ENCODE measurements around the gene IMPA2. TPM values are rescaled to one million over a fixed set of nuclear protein-coding genes. Genes with fewer than 3 reads are reported as not detected.

IMPA2 gene
- total and polyA plus RNA-seq, 2 of the 13 experiments (the other 11 are each of a cell fraction or from before 2014, with no cell fraction given): 37.8 to 71.8 TPM

GRCh38 chr18:12038639-12039539 is 57.6 kb downstream of the IMPA2 start (continued):
- TF ChIP-seq ZBTB20 (CRISPR knock-in tag; IDR thresholded peaks at IDR 0.05; ENCODE audit: borderline replicate concordance, low read depth): peak; percentile 59; the same call in 1 of the 2 replicates
- peak; percentile 63; the same call in 1 of the 2 replicates for TF ChIP-seq NAIF1 (CRISPR knock-in tag; IDR thresholded peaks at IDR 0.05; ENCODE audit: borderline replicate concordance)
- no peak for TF ChIP-seq ZBTB14 (CRISPR knock-in tag; IDR thresholded peaks at IDR 0.05)
- 0 out of 2 replicates have a peak, but pooled peaks have one; percentile 44 for TF ChIP-seq NFAT5 (CRISPR knock-in tag; IDR thresholded peaks at IDR 0.05)
- TF ChIP-seq GABPA (IDR thresholded peaks at IDR 0.05; ENCODE audit: low read depth, low read length): no peak
- TF ChIP-seq GABPA (CRISPR knock-in tag; IDR thresholded peaks at IDR 0.05; ENCODE audit: low read depth): no peak
- TF ChIP-seq HHEX (CRISPR knock-in tag; IDR thresholded peaks at IDR 0.05): no peak
- TF ChIP-seq SSRP1 (CRISPR knock-in tag; IDR thresholded peaks at IDR 0.05): peak; percentile 49; the same call in 1 of the 2 replicates
- TF ChIP-seq, protein P1, sequence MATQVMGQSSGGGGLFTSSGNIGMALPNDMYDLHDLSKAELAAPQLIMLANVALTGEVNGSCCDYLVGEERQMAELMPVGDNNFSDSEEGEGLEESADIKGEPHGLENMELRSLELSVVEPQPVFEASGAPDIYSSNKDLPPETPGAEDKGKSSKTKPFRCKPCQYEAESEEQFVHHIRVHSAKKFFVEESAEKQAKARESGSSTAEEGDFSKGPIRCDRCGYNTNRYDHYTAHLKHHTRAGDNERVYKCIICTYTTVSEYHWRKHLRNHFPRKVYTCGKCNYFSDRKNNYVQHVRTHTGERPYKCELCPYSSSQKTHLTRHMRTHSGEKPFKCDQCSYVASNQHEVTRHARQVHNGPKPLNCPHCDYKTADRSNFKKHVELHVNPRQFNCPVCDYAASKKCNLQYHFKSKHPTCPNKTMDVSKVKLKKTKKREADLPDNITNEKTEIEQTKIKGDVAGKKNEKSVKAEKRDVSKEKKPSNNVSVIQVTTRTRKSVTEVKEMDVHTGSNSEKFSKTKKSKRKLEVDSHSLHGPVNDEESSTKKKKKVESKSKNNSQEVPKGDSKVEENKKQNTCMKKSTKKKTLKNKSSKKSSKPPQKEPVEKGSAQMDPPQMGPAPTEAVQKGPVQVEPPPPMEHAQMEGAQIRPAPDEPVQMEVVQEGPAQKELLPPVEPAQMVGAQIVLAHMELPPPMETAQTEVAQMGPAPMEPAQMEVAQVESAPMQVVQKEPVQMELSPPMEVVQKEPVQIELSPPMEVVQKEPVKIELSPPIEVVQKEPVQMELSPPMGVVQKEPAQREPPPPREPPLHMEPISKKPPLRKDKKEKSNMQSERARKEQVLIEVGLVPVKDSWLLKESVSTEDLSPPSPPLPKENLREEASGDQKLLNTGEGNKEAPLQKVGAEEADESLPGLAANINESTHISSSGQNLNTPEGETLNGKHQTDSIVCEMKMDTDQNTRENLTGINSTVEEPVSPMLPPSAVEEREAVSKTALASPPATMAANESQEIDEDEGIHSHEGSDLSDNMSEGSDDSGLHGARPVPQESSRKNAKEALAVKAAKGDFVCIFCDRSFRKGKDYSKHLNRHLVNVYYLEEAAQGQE (IDR thresholded peaks at IDR 0.05; ENCODE audit: borderline replicate concordance in 1 of 2, low read depth in 1 of 2, low read length in 2 of 2): no peak
- TF ChIP-seq RNF2 (conservative IDR thresholded peaks at IDR 0.05; ENCODE audit: low read depth): 0 out of 2 replicates have a peak, but pooled peaks have one; percentile 44
- TF ChIP-seq IRF2 (CRISPR knock-in tag; IDR thresholded peaks at IDR 0.05): peak; percentile 86; the same call in 1 of the 2 replicates
- peak; percentile 93 for TF ChIP-seq DNMT1 (CRISPR knock-in tag; IDR thresholded peaks at IDR 0.05)
- no peak for TF ChIP-seq ZBTB34 (CRISPR knock-in tag; IDR thresholded peaks at IDR 0.05)
- peak; percentile 83 for TF ChIP-seq ZNF121 (CRISPR knock-in tag; IDR thresholded peaks at IDR 0.05)
- peak; percentile 71 for TF ChIP-seq RXRA (CRISPR knock-in tag; IDR thresholded peaks at IDR 0.05)

Measured in HepG2 (cell line).